Hepatic stellate cell (primary cell): Measurements from ENCODE around the gene MRPL14.

Source experiments
- DNase-seq: peaks from one replicate; pipeline ENCODE4 v3.0.0; 2011; ENCODE audit warnings: low spot score

MRPL14 gene

GRCh38 chr6:44122801-44123200 is 4.5 kb downstream of the MRPL14 start:
- no peak for DNase-seq

- DNase-seq: no peak
These were observed 6.4 kb downstream of the MRPL14 start for GRCh38 chr6:44120692-44121443.

DNA sequence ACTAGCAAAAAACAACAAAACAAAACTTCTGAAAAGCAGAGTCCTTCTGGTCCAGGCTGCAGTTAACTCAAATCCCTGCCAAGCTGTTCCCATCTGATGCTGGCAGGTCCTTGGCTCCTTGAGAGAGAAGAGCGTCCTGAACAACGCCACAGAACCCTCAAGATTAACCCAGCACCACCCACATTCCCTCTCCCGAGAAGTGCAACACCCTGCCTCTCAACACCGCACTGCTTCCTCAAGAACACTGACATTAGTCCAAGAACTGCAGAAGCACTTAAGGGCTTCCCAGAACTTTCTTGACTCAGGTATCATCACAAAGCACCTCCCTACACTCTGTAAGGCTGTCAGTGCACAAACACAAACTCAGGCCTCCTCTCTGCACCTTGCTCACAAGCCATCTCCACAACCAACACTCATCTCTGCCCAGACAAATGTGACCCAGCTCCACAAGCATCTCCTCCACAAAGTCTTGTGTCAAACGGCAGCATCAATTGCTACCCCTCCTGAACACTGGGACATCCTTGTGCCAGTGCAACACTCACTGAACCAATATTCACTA is 7.5 kb downstream of the MRPL14 start:
- DNase-seq: no peak

GRCh38 chr6:44117397-44118128 is 9.7 kb downstream of the MRPL14 start:
- no peak for DNase-seq

- DNase-seq: peak; percentile 78
These were observed 10.4 kb downstream of the MRPL14 start for GRCh38 chr6:44116641-44117382.

DNA sequence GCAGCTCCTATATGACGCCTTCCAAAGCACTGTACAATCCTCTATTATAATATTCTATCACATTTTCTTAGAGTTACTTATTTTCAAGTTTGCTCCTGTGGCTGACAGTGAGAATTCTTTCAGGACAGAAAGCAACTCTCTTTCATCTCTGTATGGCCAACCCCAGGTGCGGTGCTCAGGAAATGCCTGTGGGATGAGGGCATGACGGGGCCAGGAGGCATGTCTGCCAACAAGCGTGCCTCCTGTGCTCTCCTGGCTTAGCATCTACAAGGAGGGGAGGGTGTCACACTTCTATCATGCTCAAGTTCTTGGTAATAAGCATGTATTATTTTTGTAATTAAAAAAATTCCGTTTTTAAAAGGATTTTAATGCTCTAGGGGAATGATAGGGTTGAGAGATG is 11.4 kb downstream of the MRPL14 start:
- DNase-seq: no peak

- no peak for DNase-seq
These were observed 13.8 kb downstream of the MRPL14 start for GRCh38 chr6:44113414-44113813.

DNA sequence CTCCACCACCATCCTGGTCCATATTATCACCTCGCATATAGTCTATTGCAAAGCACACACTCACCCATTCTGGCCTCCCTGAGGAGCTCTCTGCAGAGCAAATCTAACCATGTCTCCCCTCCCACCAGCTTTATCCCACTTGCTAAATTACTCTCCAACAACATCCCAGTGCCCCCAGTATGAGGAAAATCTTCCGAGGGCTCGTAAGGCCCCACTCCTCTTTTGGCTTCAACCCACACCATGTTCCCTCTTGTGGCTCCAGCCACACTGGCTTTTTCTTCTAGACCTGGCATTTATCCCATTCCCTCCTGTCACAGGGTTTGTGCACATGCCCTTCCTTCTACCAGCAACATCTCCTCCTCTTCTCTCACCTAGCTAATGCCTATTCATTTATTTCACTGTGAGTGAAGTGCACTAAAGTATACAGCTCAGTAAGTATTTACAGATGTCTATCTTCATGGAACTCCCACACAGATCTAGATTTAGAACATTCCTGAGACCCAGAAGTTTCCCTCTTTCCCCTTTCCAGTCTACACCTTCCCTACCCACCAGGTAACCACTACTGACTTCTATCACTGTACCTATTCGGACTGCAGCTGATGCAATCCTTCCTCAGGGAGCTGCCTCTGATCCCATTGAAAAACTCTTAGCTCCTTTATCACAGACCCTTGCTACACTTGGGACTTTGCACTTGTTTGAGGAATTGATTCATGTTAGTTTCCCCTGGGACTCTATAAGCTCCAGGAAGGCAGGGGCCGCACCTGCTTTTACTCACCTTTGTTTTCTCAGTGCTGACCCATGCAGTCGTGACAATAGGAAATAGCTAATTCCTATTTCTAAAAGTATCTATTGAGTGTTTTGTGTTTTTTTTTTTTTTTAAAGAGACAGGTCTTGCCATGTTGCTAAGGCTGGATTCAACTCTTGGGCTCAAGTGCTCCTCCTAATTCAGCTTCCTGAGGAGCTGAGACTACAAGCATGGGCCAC is 15.5 kb downstream of the MRPL14 start:
- no peak for DNase-seq

DNA sequence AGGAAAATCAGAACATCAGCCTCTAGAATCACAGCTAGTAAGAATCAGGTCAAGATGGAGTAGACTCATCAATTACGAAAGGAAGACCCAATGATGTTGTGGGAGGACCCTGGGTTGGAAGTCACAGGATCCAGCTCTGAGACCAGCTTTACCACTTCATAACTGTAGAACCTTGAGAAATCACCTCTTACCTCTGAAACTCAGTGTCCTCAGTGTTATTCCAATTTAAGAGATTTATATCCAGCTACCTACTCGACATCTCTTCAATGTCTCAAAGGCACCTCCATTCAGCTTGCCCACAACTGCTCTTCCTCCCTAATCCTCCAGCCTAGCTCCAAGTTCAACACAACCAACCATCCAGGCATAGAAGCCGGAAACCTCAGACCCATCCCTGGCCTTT is 16.3 kb downstream of the MRPL14 start:
- DNase-seq: no peak

DNA sequence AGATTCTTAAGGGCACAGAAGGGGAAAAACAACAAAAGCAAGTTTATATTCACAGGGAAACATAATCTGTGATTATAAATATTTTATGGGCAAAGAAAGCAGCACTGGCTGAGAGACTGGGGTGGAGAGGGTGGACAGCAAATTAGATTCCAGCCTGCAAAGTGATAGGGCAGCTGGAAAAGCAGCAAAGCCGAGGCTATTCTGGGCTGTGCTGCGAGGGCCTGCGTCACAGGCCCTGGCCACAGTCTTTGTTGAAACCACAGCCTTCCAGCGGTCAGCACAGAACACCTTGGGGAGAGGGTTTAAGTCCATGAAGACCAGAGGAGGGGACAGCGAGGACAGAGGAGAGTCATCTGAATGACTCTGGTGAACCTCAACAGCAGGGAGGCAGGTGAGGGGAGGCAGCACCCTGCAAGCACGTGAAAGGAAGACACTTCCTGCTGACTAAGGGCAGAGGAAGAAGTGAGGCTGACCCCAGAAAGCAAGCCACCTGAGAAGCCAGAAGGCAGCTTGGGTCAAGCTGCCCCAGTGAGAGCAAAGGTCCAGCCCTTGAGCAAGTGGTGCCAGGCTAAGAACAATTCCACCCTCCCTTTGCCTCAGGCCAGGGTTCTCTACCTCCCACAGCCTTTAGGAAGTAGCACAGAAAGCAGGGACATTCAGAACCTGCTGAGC is 17.1 kb downstream of the MRPL14 start:
- no peak for DNase-seq

DNA sequence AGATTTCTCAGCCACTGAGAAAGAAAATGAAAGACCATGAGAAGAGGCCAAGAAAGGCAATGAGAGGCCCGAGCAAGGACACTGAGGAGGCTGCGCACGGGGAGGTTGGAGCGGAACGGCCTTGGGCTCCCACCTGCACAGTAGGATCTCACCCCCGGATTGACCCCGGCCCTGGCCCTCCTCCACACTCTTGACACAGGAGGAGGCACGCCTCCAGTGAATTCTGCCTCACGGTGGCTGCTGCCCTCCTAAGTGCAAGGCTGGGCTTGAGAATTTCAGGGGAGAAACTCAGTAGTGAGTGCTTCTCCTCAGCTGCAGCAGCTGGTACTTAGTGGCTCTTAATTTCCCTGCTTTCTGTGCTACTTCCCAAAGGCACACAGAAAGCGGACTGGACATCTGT is 18.0 kb downstream of the MRPL14 start:
- DNase-seq: no peak

DNA sequence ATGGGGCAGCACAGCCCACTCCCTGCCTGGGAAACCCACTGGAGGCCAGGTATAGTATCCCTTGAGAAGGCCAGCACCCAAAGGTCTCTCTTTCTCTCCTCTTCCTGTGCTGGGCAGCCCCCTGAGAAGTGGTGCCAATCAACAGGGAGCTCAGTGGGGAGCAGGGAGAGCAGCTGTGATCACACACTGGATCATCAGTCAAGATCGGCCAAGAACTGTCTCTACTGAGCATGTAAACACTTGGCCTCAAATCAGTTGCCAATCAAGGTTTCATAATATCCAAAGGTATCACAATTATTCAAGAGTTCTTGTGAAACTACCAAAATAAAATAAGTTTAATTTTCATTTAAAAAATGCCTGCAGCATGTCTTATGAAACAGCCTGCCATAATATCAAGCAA is 18.8 kb downstream of the MRPL14 start:
- DNase-seq: no peak

DNA sequence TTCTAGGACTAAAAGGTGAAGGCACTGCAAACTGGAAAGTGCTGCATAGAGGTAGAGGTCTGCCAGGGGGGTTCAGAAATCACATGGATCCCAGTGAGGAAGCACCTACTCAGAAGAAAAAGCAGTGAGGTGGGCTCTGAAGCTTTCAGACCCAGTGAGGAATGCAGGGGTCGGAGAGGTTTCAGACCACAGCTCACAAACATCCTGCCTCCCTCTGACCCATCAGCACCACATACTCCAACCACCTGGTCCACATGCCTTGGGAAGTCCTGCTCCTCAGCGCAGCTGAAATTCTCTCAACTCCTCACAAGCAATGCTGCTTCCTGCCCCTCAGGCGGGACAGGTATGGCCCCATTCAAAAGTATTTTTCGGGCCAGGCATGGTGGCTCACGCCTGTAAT is 20.2 kb downstream of the MRPL14 start:
- no peak for DNase-seq

GRCh38 chr6:44105993-44106740 is 21.1 kb downstream of the MRPL14 start:
- DNase-seq: no peak

GRCh38 chr6:44105146-44105545 is 22.1 kb downstream of the MRPL14 start:
- no peak for DNase-seq

DNA sequence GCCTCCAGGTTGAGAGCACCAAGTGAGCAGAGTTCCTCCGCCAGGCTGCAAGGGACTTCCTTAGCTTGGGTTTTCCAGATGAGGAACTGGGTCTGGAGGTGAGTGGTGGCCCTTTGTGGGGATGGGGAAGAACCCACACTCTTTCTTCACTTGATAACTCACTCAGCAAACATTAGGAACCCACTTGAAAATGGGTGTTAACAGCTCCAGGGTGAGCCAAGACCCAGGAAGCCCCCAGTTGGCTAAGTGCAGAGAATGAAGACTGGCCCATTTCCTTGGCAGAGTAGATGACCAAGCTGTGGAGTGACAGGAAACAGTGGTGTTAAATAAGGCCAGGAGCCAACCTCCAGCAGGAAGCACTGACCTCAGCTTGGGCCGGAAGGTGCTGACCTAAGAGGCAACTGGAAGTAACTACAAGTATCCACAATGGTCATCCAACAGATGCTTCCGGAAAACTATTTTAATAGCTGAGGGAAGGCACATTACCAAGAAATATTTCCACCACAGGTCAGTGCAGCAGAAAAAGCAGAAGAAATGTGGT is 22.7 kb downstream of the MRPL14 start:
- DNase-seq: no peak

GRCh38 chr6:44102527-44102926 is 24.7 kb downstream of the MRPL14 start:
- DNase-seq: no peak

DNA sequence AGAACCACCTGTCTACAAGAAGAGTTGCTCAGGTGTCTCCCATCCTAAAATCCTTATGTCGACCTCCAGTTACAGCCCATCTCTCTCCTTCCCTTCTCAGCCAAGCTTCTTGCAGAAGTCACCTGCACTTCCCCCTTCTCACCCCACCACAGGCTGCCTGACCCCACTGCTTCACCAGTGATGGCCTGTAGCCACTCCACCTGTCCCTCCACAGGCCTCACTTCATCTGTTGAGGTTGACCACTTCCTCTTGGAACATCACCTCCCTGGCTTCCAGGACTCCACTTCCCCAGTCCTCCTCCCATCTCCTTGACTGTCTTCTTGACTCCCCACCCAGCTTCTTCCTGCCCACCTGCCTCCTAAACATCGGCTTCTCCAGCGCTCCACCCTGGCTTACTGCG is 25.4 kb downstream of the MRPL14 start:
- no peak for DNase-seq

DNA sequence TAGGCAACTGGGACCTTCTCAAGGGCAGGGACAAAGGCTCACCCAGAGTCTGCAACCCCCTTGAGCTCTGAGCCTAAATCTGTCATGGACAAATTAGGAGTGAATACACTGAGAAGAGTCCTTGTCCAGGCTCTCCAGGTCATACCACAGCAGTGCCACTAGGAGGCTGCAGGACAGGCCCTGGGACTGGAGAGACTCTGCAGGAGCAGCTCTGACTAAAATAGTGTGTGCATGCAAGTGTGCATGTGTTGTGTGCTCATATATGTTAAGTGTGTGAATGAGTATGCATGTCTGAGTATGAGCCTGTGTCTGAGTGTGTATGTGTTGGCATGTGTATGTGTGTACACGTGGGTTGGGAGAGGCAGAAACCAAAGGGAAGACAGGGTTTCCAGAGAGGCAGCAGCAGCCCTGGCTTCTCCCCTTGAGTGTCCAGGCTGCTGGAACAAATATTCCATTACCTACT is 27.1 kb downstream of the MRPL14 start:
- DNase-seq: peak; percentile 58

GRCh38 chr6:44099192-44099591 is 28.1 kb downstream of the MRPL14 start:
- no peak for DNase-seq
